PFSK-1 (cell line): Measurements from ENCODE around the gene CD300E.

Source experiments
- SIN3A ChIP-seq: IDR thresholded peaks from 2 replicates; pipeline ENCODE4 v1.6.1; 2012; ENCODE audit warnings: mild to moderate bottlenecking, low read length, moderate library complexity, borderline replicate concordance; ENCODE audit not compliant: insufficient read depth
- TAF1 ChIP-seq: IDR thresholded peaks from 2 replicates; pipeline ENCODE4 v1.6.1; 2012; ENCODE audit warnings: low read length, control low read depth, borderline replicate concordance; ENCODE audit not compliant: insufficient read depth
- TF ChIP-seq, protein P1 (sequence below), 2 experiments: IDR thresholded peaks; 2 replicates each; pipeline versions ENCODE4 v1.6.1 to v1.8.0; 2011 to 2012; ENCODE audit warnings: low read depth in 2 of 2, low read length in 2 of 2, control low read depth in 1 of 2, inconsistent platforms in 1 of 2, mild to moderate bottlenecking in 1 of 2, moderate library complexity in 1 of 2; ENCODE audit not compliant: insufficient read depth in 1 of 2

DNA sequence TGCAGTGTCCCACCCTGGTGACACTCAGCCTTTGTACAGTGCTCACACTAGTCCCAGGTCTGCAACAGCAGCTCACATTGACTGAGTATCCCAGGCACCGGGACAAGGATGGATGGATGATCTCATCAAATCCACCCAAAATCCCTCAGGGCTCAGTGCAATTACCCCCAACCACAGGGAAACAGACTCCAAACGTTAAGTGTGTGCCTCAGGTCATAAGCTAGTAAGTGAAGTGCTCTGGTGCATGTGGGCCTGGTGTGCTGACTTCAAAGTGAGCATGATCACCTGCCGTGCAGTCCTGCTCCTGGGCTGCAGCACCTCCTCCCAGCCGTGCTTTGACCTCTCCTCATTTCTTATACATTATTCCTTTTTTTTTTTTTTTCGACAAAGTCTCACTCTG, 31.2 kb upstream of the CD300E start:
- TF ChIP-seq, protein P1, sequence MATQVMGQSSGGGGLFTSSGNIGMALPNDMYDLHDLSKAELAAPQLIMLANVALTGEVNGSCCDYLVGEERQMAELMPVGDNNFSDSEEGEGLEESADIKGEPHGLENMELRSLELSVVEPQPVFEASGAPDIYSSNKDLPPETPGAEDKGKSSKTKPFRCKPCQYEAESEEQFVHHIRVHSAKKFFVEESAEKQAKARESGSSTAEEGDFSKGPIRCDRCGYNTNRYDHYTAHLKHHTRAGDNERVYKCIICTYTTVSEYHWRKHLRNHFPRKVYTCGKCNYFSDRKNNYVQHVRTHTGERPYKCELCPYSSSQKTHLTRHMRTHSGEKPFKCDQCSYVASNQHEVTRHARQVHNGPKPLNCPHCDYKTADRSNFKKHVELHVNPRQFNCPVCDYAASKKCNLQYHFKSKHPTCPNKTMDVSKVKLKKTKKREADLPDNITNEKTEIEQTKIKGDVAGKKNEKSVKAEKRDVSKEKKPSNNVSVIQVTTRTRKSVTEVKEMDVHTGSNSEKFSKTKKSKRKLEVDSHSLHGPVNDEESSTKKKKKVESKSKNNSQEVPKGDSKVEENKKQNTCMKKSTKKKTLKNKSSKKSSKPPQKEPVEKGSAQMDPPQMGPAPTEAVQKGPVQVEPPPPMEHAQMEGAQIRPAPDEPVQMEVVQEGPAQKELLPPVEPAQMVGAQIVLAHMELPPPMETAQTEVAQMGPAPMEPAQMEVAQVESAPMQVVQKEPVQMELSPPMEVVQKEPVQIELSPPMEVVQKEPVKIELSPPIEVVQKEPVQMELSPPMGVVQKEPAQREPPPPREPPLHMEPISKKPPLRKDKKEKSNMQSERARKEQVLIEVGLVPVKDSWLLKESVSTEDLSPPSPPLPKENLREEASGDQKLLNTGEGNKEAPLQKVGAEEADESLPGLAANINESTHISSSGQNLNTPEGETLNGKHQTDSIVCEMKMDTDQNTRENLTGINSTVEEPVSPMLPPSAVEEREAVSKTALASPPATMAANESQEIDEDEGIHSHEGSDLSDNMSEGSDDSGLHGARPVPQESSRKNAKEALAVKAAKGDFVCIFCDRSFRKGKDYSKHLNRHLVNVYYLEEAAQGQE (IDR thresholded peaks at IDR 0.05; ENCODE audit: insufficient read depth in 1 of 2, low read depth in 2 of 2, low read length in 2 of 2), result no peak
- TF ChIP-seq SIN3A (no peak), TAF1 (no peak)
